NOMO-1 treated with dmso at 0.1 percent for 144 hours (cell line): Measurements from ENCODE around the gene MAMDC2.

Experiments used
- DNase-seq: peaks from one replicate; lab custom pipeline; 2025; ENCODE audit not compliant: unreplicated experiment; lab: John Stamatoyannopoulos, UW

The MAMDC2 gene, protein sequence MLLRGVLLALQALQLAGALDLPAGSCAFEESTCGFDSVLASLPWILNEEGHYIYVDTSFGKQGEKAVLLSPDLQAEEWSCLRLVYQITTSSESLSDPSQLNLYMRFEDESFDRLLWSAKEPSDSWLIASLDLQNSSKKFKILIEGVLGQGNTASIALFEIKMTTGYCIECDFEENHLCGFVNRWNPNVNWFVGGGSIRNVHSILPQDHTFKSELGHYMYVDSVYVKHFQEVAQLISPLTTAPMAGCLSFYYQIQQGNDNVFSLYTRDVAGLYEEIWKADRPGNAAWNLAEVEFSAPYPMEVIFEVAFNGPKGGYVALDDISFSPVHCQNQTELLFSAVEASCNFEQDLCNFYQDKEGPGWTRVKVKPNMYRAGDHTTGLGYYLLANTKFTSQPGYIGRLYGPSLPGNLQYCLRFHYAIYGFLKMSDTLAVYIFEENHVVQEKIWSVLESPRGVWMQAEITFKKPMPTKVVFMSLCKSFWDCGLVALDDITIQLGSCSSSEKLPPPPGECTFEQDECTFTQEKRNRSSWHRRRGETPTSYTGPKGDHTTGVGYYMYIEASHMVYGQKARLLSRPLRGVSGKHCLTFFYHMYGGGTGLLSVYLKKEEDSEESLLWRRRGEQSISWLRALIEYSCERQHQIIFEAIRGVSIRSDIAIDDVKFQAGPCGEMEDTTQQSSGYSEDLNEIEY

DNA sequence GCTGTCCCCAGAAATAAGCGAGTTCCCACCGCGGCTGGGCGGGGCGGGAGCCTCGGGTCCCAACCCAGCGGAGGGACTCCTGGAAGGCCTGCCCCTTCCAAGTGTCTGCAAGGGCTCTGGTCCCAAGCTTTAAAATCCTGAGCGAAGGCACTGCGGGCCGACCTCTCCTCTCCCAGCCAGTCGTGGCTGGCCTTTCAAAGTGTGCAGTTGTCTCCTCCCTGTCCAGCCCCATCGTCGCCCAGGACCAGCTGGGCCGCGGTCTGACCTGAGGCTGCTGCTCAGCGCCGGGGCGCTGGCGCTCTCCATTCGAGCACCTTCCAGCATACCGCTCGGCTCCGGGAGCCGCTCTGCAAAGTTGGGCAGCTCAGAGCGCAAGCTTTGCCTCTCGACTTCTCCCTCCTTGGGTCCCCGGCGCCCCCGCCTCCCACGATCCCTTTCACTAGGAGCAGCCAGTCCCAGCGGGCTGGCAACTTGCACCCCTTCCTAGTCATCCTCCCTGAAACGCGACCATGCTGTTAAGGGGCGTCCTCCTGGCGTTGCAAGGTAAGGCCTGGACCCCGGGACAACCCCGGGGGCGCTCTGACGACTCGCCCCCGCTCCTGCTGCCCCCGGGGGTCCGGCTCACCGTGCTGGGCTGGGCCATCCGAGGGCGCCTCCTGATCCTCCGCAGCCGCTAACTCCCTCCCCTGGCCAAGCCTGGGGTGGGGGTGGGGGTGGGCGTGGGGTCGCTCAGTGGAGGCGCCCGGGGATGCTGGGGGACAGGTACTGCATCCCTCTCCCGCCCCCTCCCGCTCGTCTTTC, at the start of gene MAMDC2:
Gene MAMDC2 (plus strand): TSS at position 160 of the 801 bp plus-strand sequence. CDS start 350 bp downstream, at position 510.
- DNase-seq: no peak

DNA sequence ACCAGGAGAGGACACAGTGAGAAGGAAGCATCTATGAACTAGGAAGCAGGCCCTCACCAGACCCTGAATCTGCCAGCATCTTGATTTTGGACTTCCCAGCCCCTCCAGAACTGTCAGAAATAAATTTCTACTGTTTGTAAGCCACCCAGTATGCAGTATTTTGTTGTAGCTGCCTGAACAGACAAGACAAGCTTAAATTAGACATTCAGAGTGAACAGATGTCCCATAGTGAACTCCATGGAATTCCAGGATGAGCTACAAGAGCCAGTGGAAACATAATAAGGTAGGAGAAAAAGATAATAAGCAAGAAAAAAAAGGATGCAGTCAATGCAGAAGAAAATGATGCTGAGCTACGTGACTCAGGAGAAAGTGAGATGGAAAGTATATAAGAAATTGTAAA, 47.8 kb upstream of the MAMDC2 start:
- no peak for DNase-seq

GRCh38 chr9:69996967-69997366, 46.7 kb upstream of the MAMDC2 start:
- DNase-seq: no peak

- DNase-seq: no peak
Observed at GRCh38 chr9:69997524-69997923, 46.1 kb upstream of the MAMDC2 start.

GRCh38 chr9:69999315-69999714, 44.3 kb upstream of the MAMDC2 start:
- no peak for DNase-seq

GRCh38 chr9:70000469-70000868, 43.2 kb upstream of the MAMDC2 start:
- DNase-seq: no peak

DNA sequence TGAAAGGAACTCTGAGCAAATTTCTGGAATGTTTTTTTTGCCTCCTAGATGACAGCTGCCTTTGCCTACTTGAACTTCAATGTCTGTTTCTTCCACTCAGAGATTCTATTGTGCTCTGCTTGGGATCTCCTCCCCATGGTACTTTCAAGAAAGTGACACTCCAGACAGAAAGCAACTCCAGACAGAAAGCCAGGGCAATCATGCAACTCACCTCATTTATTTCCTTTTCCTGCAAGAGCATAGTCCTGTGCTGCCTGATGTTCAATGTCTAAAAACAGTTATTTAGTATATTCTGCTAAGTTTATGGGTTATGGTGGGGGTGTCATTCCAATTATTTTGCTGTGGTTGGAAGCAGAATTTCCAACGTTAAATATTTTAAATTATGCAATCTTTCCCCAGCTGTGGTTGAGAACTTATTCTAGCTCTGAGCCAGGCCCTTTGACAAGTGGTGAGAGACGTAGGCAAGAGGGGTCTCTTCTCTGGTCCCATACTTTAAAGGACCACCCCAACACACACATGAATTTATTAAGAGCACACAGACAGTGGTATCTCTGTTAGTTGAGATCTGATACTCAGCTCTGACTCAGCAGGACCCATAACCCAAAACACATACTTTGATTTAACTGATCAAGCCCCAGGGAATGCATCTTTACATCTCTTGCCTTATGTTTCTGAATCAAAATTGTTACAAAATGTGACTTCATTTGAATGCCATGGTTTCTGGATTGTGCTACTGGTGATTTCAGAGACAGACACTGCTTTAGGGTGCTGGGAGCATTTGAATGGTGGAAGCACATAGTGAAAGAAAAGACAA, 39.5 kb upstream of the MAMDC2 start:
- DNase-seq: no peak

GRCh38 chr9:70006306-70006705, 37.3 kb upstream of the MAMDC2 start:
- no peak for DNase-seq

- DNase-seq: no peak
Observed at GRCh38 chr9:70007831-70008230, 35.8 kb upstream of the MAMDC2 start.

GRCh38 chr9:70010015-70010414, 33.6 kb upstream of the MAMDC2 start:
- no peak for DNase-seq

DNA sequence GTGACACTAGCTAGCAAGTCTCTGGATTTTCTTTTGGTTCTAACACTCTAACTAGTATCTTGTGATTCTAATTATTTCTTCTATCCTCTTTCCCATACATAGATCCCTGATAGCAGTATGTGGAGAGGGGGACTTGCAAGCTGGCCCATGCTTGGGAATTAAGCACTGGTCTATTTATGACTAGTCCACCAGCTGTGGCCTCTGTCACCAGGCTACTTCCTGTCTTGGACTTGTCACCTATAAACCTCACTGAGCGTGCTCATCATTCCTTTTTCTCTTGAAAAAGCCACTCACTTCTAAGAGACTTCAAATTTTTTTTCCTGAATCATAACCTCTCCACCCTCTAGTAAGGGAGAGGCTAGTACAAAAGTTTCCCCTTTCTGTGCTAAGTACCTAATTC, 32.3 kb upstream of the MAMDC2 start:
- DNase-seq: no peak

GRCh38 chr9:70012569-70012968, 31.1 kb upstream of the MAMDC2 start:
- no peak for DNase-seq

DNA sequence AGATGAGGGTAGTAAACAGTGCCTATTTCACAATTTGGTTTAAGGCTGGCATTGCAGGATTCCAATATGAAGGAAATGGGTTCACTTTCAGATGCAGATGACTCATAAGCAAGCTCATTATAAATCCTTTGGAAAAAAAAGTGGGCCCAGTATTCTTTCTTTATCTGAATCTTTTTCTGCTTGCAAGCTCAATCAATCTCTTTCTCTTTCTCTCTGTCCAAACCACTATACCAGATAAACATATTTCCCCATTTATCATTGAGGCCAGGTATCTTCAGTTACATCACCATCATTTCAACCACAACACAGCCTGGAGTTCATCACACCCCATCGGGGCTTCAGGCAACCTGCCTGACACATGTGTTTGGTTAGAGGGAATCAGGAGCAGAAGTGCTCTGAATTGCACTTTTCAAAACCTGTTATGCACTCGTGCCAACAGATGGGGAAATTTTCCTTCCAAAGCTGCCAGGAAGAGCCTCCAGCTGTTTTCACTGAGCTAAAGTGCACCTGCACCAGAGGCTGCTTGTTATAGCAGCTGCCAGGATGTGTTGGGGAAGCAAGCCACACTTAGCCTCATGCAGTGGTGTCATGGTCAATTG, 30.0 kb upstream of the MAMDC2 start:
- DNase-seq: no peak

DNA sequence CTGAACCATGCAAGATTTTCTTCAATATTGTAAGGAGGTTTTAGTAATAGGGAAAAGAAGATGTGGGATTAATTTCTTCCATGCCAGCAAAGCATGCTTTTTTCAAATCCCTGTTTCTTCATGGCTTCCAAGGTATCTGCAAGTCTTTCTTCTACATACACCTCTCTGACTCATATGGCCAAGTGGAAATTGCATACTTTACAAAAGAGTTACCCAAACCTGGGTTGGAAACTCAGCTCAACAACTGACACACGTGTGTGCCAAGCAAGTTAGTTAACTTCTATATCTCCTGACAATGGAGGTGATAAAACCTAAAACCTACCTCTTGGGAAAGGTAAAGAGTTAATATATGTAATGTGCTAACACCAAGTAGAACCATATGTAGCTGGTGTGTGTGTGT, 28.5 kb upstream of the MAMDC2 start:
- no peak for DNase-seq

DNA sequence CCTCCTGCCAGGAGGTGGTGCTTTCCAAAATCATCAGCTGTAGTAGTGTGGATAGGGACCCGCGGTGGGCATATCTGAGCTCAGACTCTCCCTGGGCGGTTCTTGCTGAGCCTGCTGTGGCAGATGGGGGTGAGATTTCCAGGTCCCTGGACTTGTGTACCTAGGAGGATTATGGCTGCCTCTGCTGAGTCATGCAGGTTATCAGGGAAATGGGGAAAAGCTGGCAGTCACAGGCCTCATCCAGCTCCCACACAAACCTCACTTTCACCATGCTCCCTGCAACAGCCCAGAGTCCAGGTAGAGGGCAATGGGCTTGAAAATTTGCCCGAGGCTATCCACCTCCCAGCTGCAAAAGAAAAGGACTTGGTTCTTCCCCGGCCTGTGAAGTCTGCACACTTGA, 23.4 kb upstream of the MAMDC2 start:
- DNase-seq: no peak

DNA sequence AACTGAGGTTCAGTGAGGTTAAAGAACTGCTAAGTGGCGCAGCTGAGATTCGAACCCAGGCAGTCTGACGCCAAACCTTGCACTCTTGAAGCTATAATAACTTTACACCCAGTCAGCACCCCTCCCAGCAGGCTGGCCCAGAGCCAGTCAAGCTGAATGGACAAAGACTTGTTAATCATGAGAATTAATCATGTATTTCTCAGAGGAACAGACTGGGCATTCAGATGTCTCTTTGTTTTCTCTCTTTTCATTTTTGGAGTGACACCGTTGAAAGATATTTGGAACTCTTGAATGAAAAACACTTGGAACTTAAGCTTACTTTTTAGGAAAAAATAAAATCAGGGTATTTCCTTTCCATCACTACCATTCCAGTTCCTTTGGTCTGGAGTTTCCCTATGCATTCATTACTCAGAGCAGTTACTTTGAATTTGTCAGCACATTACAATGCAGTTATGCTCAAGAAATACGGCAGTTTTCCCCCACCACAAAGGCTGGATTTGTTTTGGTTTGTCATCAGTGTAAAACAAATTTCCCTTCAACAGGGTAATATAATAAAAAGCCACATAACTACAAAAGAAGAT, 22.6 kb upstream of the MAMDC2 start:
- no peak for DNase-seq

DNA sequence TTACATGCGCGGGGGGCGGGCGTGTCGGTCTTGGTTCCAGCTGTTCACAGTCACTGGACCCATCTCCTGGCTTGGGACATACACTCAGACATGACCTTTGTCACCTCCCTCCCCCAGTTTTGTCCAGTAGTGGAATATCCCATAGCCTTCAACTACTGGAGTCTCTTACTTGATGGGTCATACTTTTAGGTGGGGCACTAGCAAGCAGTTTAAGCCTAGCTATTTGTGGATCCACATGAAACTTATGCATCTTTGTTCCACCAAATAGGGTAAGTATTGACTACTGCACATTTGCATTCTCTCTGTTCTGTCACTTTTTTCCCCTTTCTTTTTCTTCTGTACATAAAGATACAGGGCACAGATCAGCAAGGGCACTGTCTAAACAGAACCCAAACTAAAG, 15.4 kb upstream of the MAMDC2 start:
- no peak for DNase-seq

DNA sequence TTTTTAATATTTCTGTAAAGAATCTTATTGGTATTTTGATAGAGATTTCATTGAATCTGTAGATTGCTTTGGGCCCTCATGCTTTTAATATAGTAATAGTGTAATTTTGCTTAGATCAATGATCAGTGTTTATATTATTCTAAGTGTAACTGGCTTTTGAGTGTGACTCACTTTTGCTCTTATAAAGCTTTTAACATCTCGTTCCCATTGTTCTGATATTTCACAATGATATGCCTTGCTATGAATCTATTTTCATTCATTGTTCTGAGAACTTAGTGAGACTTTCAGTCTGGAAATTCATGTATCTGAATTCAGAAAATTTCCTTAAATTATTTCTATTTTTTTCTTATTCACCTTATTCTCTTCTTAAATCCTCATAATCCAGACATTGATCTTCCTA, 13.5 kb upstream of the MAMDC2 start:
- DNase-seq: no peak

DNA sequence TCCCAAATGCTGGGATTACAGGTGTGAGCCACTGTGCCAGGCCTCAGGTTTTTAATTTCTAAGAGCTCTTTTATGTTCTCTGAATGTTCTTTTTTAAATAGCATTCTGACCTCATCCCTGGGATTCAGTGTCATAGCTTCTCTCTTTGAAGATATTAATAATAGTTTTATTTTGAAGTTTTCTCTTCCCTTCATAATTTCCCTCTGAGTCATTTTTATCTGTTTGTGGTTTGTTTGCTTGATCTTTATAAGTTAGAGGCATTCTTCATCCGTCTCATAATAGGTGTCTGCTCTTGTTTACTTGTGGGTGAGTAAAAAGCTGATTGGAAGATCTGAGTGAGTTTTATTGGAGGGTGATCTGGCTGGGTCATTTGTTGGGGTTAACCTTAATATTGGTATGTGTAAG, 12.5 kb upstream of the MAMDC2 start:
- no peak for DNase-seq

DNA sequence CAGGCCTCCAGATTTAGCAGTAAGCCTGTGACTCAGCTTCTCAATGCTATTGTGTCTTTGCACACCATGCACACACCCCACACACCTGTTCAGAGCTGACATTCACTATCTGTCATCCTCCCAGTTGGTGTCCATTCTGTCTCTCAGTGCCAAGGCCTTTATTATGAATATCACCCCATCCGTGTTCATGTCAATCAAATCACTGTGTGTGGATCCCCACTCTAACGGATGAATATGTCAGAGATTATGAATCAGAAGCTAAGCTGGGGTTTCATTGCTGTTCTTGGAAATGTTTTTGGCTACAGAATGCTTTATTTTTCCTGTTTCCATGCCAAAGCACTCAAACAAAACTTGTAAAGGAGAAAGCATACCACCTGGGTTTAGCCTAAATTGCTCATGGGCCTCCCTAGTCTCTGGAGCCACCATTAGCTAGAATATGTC, 9.4 kb upstream of the MAMDC2 start:
- no peak for DNase-seq
